Activated gamma-delta T cell treated with Interleukin-2 at 50 U/mL for 16 hours (primary cell): Measurements from ENCODE around the gene RPTOR.
"Not testable (repeated sequence)": the region's sequence is repeated elsewhere in the genome, so short reads cannot be mapped to it uniquely, and the experiment has no call there.

Experiments
- DNase-seq: peaks from one replicate; pipeline ENCODE4 v3.0.0-alpha.2; 2020

The RPTOR gene

GRCh38 chr17:80726558-80727408 is 182.1 kb downstream of the RPTOR start:
- DNase-seq: no peak

- DNase-seq: no peak
These were observed 182.7 kb downstream of the RPTOR start for GRCh38 chr17:80727409-80727755.

- no peak for DNase-seq
These were observed 184.4 kb downstream of the RPTOR start for GRCh38 chr17:80729016-80729415.

GRCh38 chr17:80729761-80730160 is 185.1 kb downstream of the RPTOR start:
- DNase-seq: no peak

- DNase-seq: no peak
These were observed 186.1 kb downstream of the RPTOR start for GRCh38 chr17:80730739-80731138.

GRCh38 chr17:80731323-80731722 is 186.7 kb downstream of the RPTOR start:
- no peak for DNase-seq

GRCh38 chr17:80732268-80732667 is 187.6 kb downstream of the RPTOR start:
- no peak for DNase-seq

GRCh38 chr17:80737106-80738019 is 192.7 kb downstream of the RPTOR start:
- no peak for DNase-seq

GRCh38 chr17:80738020-80738808 is 193.6 kb downstream of the RPTOR start:
- no peak for DNase-seq

GRCh38 chr17:80738987-80739730 is 194.5 kb downstream of the RPTOR start:
- DNase-seq: no peak

GRCh38 chr17:80740141-80740540 is 195.5 kb downstream of the RPTOR start:
- DNase-seq: no peak

GRCh38 chr17:80742091-80742490 is 197.5 kb downstream of the RPTOR start:
- no peak for DNase-seq

GRCh38 chr17:80742581-80743180 is 198.0 kb downstream of the RPTOR start:
- no peak for DNase-seq

- peak; percentile 43 for DNase-seq
These were observed 198.6 kb downstream of the RPTOR start for GRCh38 chr17:80743181-80743771.

GRCh38 chr17:80743973-80744372 is 199.3 kb downstream of the RPTOR start:
- not testable (repeated sequence) for DNase-seq

GRCh38 chr17:80744725-80745124 is 200.1 kb downstream of the RPTOR start:
- not testable (repeated sequence) for DNase-seq

GRCh38 chr17:80745183-80745582 is 200.5 kb downstream of the RPTOR start:
- DNase-seq: no peak

GRCh38 chr17:80746262-80746935 is 201.8 kb downstream of the RPTOR start:
- no peak for DNase-seq

GRCh38 chr17:80747469-80747868 is 202.8 kb downstream of the RPTOR start:
- no peak for DNase-seq

- DNase-seq: no peak
These were observed 205.0 kb downstream of the RPTOR start for GRCh38 chr17:80749611-80750010.

- no peak for DNase-seq
These were observed 205.6 kb downstream of the RPTOR start for GRCh38 chr17:80750263-80750662.
